NCI-H2029 treated with DMSO at 0.1 percent for 48 hours (cell line): ENCODE measurements around the gene HOXA4.

Experiments
- DNase-seq: peaks from one replicate; lab custom pipeline; 2025; lab: John Stamatoyannopoulos, UW

HOXA4 gene

GRCh38 chr7:27147199-27148030, 16.9 kb upstream of the HOXA4 start, which contains the start of gene HOXA6:
Gene HOXA6 (minus strand): TSS chr7:27147774. CDS start chr7:27147749, 25 bp downstream.
- no peak for DNase-seq

- no peak for DNase-seq
Observed at GRCh38 chr7:27146491-27147198, 16.1 kb upstream of the HOXA4 start.

- DNase-seq: no peak
Observed at GRCh38 chr7:27145914-27146412, 15.4 kb upstream of the HOXA4 start.

GRCh38 chr7:27145165-27145913, 14.8 kb upstream of the HOXA4 start:
- no peak for DNase-seq

GRCh38 chr7:27144781-27145164, 14.2 kb upstream of the HOXA4 start:
- no peak for DNase-seq

- DNase-seq: no peak
Observed at GRCh38 chr7:27143950-27144780, 13.6 kb upstream of the HOXA4 start.

- no peak for DNase-seq
Observed at GRCh38 chr7:27143023-27143949, 12.7 kb upstream of the HOXA4 start, which contains the start of gene HOXA5. Gene HOXA5 (minus strand): TSS chr7:27143681. CDS start chr7:27143607, 74 bp downstream.

GRCh38 chr7:27142580-27143022, 12.0 kb upstream of the HOXA4 start:
- DNase-seq: no peak

- no peak for DNase-seq
Observed at GRCh38 chr7:27141923-27142579, 11.5 kb upstream of the HOXA4 start.

GRCh38 chr7:27141137-27141922, 10.8 kb upstream of the HOXA4 start:
- no peak for DNase-seq

GRCh38 chr7:27140126-27140857, 9.7 kb upstream of the HOXA4 start:
- DNase-seq: no peak

- no peak for DNase-seq
Observed at GRCh38 chr7:27139334-27140125, 9.0 kb upstream of the HOXA4 start.

GRCh38 chr7:27138985-27139333, 8.4 kb upstream of the HOXA4 start:
- no peak for DNase-seq

- no peak for DNase-seq
Observed at GRCh38 chr7:27138472-27138871, 7.9 kb upstream of the HOXA4 start.

- no peak for DNase-seq
Observed at GRCh38 chr7:27137640-27138315, 7.2 kb upstream of the HOXA4 start.

GRCh38 chr7:27134392-27134791, 3.8 kb upstream of the HOXA4 start:
- no peak for DNase-seq
